ENCODE results near the gene PTPRU. TPM values are rescaled to one million over a fixed set of nuclear protein-coding genes. Genes with fewer than 3 reads are reported as not detected.
A peak's percentile ranks its signal among the peaks of the same experiment; 100 is the strongest.

Gene PTPRU
- total and polyA plus RNA-seq, 2 of the 8 experiments (the other 6 are each of a cell fraction or from before 2014, with no cell fraction given) = 33.8 to 41.8 TPM

DNA sequence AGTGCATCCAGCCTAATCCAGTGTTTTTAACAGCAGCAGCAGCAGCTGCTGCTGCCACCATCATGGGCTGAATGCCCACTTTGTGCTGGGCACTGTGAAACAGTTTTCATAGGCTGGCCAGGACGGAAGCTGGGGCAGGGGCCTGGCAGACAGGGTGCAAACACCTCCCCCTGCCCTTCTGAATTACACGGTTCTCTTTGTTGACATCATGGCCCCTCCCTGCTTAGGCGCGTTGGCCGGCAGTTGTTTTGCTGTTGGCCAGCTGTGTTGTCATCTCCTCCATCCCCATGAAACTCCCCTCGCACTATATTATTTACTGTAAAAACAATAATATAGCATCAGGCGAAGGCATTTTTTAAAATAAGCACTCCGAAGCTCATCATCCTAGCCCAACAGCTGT lies 33.1 kb downstream of the PTPRU start:
- DNase-seq (ENCODE audit: low read depth in 1 of 2, low spot score in 2 of 2) (no peak), FAIRE-seq (no peak)
- POLR2A ChIA-PET (ENCODE audit: partially characterized antibody) = interaction anchor here (1.2 kb wide), 1 partner anchor 14 kb away, joined by 5 read pairs; no protein-coding TSS in a partner anchor
- Histone ChIP-seq H2BK12ac (ENCODE audit: low read depth, low read length) (no peak overlapping the region), H3K4ac (replicated peaks; ENCODE audit: insufficient read length, low read depth, low read length) (no peak overlapping the region), H3K4me1 (replicated peaks in 1 of 4; ENCODE audit: control insufficient read depth in 3 of 4, insufficient read depth in 4 of 4, low read length in 3 of 4) (peaks cover 6 to 15% (median 11%) of the 10 kb centered on the region in 4 experiments), H3K4me2 (ENCODE audit: insufficient read depth in 1 of 2, low read depth in 2 of 2, low read length in 2 of 2) (no peak overlapping the region), H2BK5ac (ENCODE audit: low read depth, low read length) (no peak overlapping the region), H3K79me2 (ENCODE audit: control insufficient read depth in 1 of 2, insufficient read depth in 2 of 2, low read length in 2 of 2) (no peaks in the 10 kb centered on the region), H3K4me3 (ENCODE audit: extremely low read depth in 1 of 4, insufficient read depth in 2 of 4, low read depth in 3 of 4, low read length in 4 of 4) (no peak overlapping the region), H2BK120ac (replicated peaks; ENCODE audit: low read depth, low read length) (no peak overlapping the region), H3K23me2 (ENCODE audit: low read depth, low read length) (no peaks in the 10 kb centered on the region), H3K56ac (replicated peaks; ENCODE audit: insufficient read length, low read depth, low read length) (no peak overlapping the region), H4K8ac (ENCODE audit: extremely low read depth, insufficient read depth, low read length) (no peak overlapping the region), H3K27ac (ENCODE audit: low read depth, low read length) (no peak overlapping the region), H3K27me3 (replicated peaks in 1 of 4; ENCODE audit: control insufficient read depth in 3 of 4, extremely low read depth in 1 of 4, insufficient read depth in 3 of 4, low read length in 3 of 4) (no peaks in the 10 kb centered on the region), H3K14ac (ENCODE audit: insufficient read length) (no peak overlapping the region), H4K20me1 (replicated peaks in 1 of 2; ENCODE audit: control insufficient read depth in 1 of 2, insufficient read depth in 2 of 2, low read length in 2 of 2) (no peaks in the 10 kb centered on the region), H4K91ac (replicated peaks; ENCODE audit: insufficient read length, low read length) (no peak overlapping the region), H3K23ac (ENCODE audit: insufficient read length) (no peak overlapping the region), H2BK15ac (ENCODE audit: low read length) (no peak overlapping the region), H3K9me3 (ENCODE audit: insufficient read depth in 2 of 2, low read depth in 1 of 2, low read length in 1 of 2) (no peaks in the 10 kb centered on the region; a peak in 1 of 4 replicates), H2BK20ac (ENCODE audit: low read length) (no peak overlapping the region), H3K79me1 (ENCODE audit: low read depth, low read length) (no peaks in the 10 kb centered on the region), H4K5ac (ENCODE audit: insufficient read length, low read depth, low read length) (no peak overlapping the region), H2AFZ (ENCODE audit: low read length) (no peak overlapping the region), H2AK5ac (ENCODE audit: low read depth, low read length) (0 out of 2 replicates have a peak overlapping the region, but pooled peaks have one; percentile 61), H3K9ac (replicated peaks in 1 of 4; ENCODE audit: extremely low read depth in 1 of 4, low read depth in 3 of 4, low read length in 3 of 4) (no peak overlapping the region), H3K36me3 (ENCODE audit: control insufficient read depth in 2 of 4, insufficient read depth in 4 of 4, low read length in 3 of 4) (no peaks in the 10 kb centered on the region), H3K18ac (ENCODE audit: extremely low read depth, low read length) (no peak overlapping the region)
- TF ChIP-seq KDM4A (IDR thresholded peaks at IDR 0.05; ENCODE audit: low read depth, low read length, severe bottlenecking) = no peak
- TF ChIP-seq SIX5 (IDR thresholded peaks at IDR 0.05; ENCODE audit: low read depth, low read length) = no peak
- 87% methylated on average over 8 of the region's 8 CpGs; no CpG with 5 or more reads in 1 of the 2 experiments for WGBS, 2 experiments (ENCODE audit: extremely low coverage in 1 of 2, insufficient coverage in 1 of 2, insufficient read length in 1 of 2, insufficient replicate concordance in 2 of 2, low coverage in 1 of 2, low lambda C conversion rate in 2 of 2, missing lambda C conversion rate in 1 of 2)
- CTCF ChIA-PET (ENCODE audit: partially characterized antibody) = interaction anchor here (0.5 to 3.5 kb wide), 8 partner anchors 9 to 434 kb away, joined by 3 to 9 read pairs (median 4); no protein-coding TSS in a partner anchor

Data from H1 (cell line).